ENCODE data around the gene FGD4. TPM values are rescaled to one million over a fixed set of nuclear protein-coding genes. Genes with fewer than 3 reads are reported as not detected.

Gene FGD4
- total and polyA plus RNA-seq, 9 of the 15 experiments (the other 6 are each of a cell fraction or from before 2014, with no cell fraction given) = 0.05 to 0.51 (median 0.27) TPM

GRCh38 chr12:32679091-32679919, 279.9 kb downstream of the FGD4 start, which contains the start of gene DNM1L (continued):
- TF ChIP-seq ZNF778 (CRISPR knock-in tag; IDR thresholded peaks at IDR 0.05) (no peak), SLC30A9 (CRISPR knock-in tag; IDR thresholded peaks at IDR 0.05) (no peak), IFI16 (CRISPR knock-in tag; IDR thresholded peaks at IDR 0.05) (no peak), ELF2 (CRISPR knock-in tag; IDR thresholded peaks at IDR 0.05) (no peak), CREB3 (tag; conservative IDR thresholded peaks at IDR 0.05; ENCODE audit: low read depth) (no peak)
- TF ChIP-seq, protein P1, sequence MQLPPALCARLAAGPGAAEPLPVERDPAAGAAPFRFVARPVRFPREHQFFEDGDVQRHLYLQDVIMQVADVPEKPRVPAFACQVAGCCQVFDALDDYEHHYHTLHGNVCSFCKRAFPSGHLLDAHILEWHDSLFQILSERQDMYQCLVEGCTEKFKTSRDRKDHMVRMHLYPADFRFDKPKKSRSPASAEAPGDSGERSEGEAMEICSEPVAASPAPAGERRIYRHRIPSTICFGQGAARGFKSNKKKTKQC (CRISPR knock-in tag; IDR thresholded peaks at IDR 0.05) = peak; percentile 11; the same call in 1 of the 2 replicates
- TF ChIP-seq, protein P2, sequence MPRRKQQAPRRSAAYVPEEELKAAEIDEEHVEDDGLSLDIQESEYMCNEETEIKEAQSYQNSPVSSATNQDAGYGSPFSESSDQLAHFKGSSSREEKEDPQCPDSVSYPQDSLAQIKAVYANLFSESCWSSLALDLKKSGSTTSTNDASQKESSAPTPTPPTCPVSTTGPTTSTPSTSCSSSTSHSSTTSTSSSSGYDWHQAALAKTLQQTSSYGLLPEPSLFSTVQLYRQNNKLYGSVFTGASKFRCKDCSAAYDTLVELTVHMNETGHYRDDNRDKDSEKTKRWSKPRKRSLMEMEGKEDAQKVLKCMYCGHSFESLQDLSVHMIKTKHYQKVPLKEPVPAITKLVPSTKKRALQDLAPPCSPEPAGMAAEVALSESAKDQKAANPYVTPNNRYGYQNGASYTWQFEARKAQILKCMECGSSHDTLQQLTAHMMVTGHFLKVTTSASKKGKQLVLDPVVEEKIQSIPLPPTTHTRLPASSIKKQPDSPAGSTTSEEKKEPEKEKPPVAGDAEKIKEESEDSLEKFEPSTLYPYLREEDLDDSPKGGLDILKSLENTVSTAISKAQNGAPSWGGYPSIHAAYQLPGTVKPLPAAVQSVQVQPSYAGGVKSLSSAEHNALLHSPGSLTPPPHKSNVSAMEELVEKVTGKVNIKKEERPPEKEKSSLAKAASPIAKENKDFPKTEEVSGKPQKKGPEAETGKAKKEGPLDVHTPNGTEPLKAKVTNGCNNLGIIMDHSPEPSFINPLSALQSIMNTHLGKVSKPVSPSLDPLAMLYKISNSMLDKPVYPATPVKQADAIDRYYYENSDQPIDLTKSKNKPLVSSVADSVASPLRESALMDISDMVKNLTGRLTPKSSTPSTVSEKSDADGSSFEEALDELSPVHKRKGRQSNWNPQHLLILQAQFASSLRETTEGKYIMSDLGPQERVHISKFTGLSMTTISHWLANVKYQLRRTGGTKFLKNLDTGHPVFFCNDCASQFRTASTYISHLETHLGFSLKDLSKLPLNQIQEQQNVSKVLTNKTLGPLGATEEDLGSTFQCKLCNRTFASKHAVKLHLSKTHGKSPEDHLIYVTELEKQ (CRISPR knock-in tag; IDR thresholded peaks at IDR 0.05) = no peak

Data from K562 (cell line).